Prostate gland (tissue), 2 donors: Measurements from ENCODE around the gene FAM221B.

Experiments
- CTCF ChIP-seq, 4 experiments: fragments of 200-600 bp in 2 of 4; fragments of 450-650 bp in 2 of 4; sonication (generic) in 2 of 4; IDR thresholded peaks; 1 replicate in 3 of 4; 2 replicates in 1 of 4; pipeline ENCODE4 v1.5.1; 2016 to 2019; ENCODE audit warnings: antibody characterized with exemption in 4 of 4, mild to moderate bottlenecking in 2 of 4, moderate library complexity in 2 of 4
- POLR2AphosphoS5 ChIP-seq: sonication (generic); formaldehyde crosslinking; IDR thresholded peaks from one replicate; pipeline ENCODE4 v1.6.1; 2017; ENCODE audit warnings: antibody characterized with exemption

DNA sequence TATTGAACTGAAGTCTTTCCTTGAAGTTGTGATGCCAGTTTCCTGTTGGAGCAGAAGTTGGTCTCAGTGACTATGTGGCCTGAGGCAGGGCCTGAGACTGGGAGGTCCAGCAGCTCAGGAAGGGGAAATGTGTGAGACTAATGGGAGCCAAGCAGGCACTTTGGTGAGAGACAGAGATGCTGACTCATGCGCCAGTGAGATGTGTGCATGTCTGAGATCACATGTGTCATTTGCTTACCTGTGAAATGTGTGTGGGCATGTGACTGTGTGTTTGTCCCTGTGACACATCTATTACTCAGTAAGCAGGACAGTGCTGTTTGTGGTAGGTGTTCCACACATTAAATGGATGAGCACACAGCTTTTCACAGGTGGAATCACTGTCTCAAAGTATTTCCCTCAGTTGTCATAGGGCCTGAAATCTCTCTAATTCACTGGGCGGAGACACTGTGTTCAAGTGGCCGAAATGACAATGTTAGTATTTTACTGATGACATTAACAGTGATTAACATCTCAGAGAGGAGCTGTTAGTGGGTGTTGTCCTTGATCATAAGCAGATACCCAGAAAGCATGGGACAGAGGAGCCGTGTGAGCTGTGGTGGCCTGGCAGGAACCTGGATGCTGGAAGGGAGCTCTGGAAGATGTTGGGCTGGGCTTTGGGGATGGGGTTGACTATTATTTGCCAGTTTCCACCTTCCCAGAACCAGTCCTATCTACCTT, 29.7 kb downstream of the FAM221B start:
- TF ChIP-seq POLR2AphosphoS5 (no peak), CTCF (IDR thresholded peaks at IDR 0.05) (no peak)
